Heart left ventricle (tissue), 16 donors: ENCODE measurements around the gene SNAPIN. TPM values are rescaled to one million over a fixed set of nuclear protein-coding genes. Genes with fewer than 3 reads are reported as not detected.
"Not testable (repeated sequence)": the region's sequence is repeated elsewhere in the genome, so short reads cannot be mapped to it uniquely, and the experiment has no call there.

Source experiments
- ATAC-seq, 4 donors: fragments of 200-7000 bp; cut with Tn5 transposase; one replicate each; pipeline ENCODE4 v1.9.1; 2020 to 2022; ENCODE audit warnings: moderate library complexity in 4 of 4, mild to moderate bottlenecking in 3 of 4, moderate number of reproducible peaks in 1 of 4
- DNase-seq, 5 donors: peaks; one replicate each; pipeline ENCODE4 v3.0.0-alpha.2; 2020
- H3K27ac ChIP-seq, 12 donors: fragments of 200-600 bp; sonication (generic) in 4 of 12; one replicate each; pipeline versions ENCODE4 v1.5.0 to v1.8.0; 2016 to 2022; ENCODE audit warnings: mild to moderate bottlenecking in 2 of 12
- H3K27me3 ChIP-seq, 9 donors: fragments of 200-600 bp; sonication (generic) in 2 of 9; one replicate each; pipeline versions ENCODE4 v1.5.1 to v1.8.0; 2016 to 2022; ENCODE audit warnings: mild to moderate bottlenecking in 3 of 9
- H3K36me3 ChIP-seq, 9 donors: fragments of 200-600 bp; sonication (generic) in 2 of 9; one replicate each; pipeline versions ENCODE4 v1.5.0 to v1.8.0; 2018 to 2022; ENCODE audit warnings: mild to moderate bottlenecking in 2 of 9
- H3K4me1 ChIP-seq, 12 donors: fragments of 200-600 bp; sonication (generic) in 4 of 12; one replicate each; pipeline versions ENCODE4 v1.5.0 to v1.8.0; 2016 to 2022; ENCODE audit warnings: mild to moderate bottlenecking in 3 of 12
- H3K4me3 ChIP-seq, 12 donors: fragments of 200-600 bp; sonication (generic) in 4 of 12; one replicate each; pipeline versions ENCODE4 v1.5.0 to v1.8.0; 2017 to 2022; ENCODE audit warnings: mild to moderate bottlenecking in 9 of 12, moderate library complexity in 4 of 12
- H3K9me3 ChIP-seq, 12 donors: fragments of 200-600 bp; sonication (generic) in 4 of 12; one replicate each; pipeline versions ENCODE4 v1.5.0 to v1.8.0; 2016 to 2022; ENCODE audit warnings: mild to moderate bottlenecking in 1 of 12
- POLR2A ChIP-seq, 2 donors: fragments of 450-650 bp; IDR thresholded peaks; one replicate each; pipeline ENCODE4 v1.6.1; 2017; ENCODE audit warnings: antibody characterized with exemption in 2 of 2, mild to moderate bottlenecking in 2 of 2, moderate library complexity in 2 of 2
- WGBS, 4 donors: extraction: QIAGEN DNeasy Blood & Tissue Kit in 2 of 4; methylation state at CpG; one replicate each; pipeline versions ENCODE4 v1.1.5 to v1.1.7; 2013 to 2018; 5-methylcytosine and 5-hydroxymethylcytosine counted together
- intact Hi-C, 10 donors: fragments of 100-400 bp; cut with DNase I; formaldehyde crosslinking; loops; one replicate each; pipeline versions ENCODE4 v1.11.1 to v1.14.2; 2022
- polyA plus RNA-seq, 2 donors: library from polyadenylated mRNA; stranded (reverse); fragments of 200-250 nt; gene quantifications; one replicate each; pipeline ENCODE4 v1.2.3, GENCODE V29; 2013
- total RNA-seq, 9 donors: library from RNA; depleted of rRNA in 2 of 9; stranded (reverse); fragments of >200 nt in 2 of 9; fragmentation: NEBNext Ultra II Directional in 3 of 9; extraction: Animal tissue kit (Norgen Biotek cat#: 25700) in 3 of 9; gene quantifications; one replicate each; pipeline versions ENCODE4 v1.1.0 to v1.2.4, GENCODE V29; 2016 to 2023
- TF ChIP-seq, protein P1 (sequence below), 12 donors: fragments of 200-600 bp; sonication (generic) in 4 of 12; IDR thresholded peaks; one replicate each; pipeline versions ENCODE4 v1.5.0 to v1.8.0; 2018 to 2022; ENCODE audit warnings: antibody characterized with exemption in 12 of 12, mild to moderate bottlenecking in 5 of 12
- donor health status: ischemic (EF 13 %, LVEDD 7.1; RV severe dilation, severe dysfunction).
- donor health status: healthy with polysubstance abuse.
- donor health status: DM: no; HTN: yes; CAD: no.
- donor health status: DM: no; HTN: no; CAD: no.
- donor health status: ischemic (EF 25% LVEDD 6.9; RV normal size, moderate dysfunction).
- donor health status: ischemic (EF 25% LVEDD 5.7; RV mildly dilated, moderate dysfunction).
- donor health status: healthy.
- donor health status: DM: yes; HTN: yes; CAD: no.
- donor health status: ischemic (EF 35%, LVEDD 5.7; RV mildly dilated, moderate dysfunction).
- donor health status: nonischemic (EF 11% LVEDD 7.7; RV severe dilation, severe dysfunction).
- donor health status: DM: yes; HTN: yes; CAD: no.
- donor health status: PGD.
- donor health status: ischemic (EF 29% LVEDD 5.4; RV normal size, mild dysfunction).
- donor health status: nonischemic (EF 23%, LVEDD 6.1; RV moderate dilation, normal function).

SNAPIN gene
- total and polyA plus RNA-seq, 11 donors: 53.7 to 88.7 (median 67.9) TPM

GRCh38 chr1:153639280-153639679 lies 19.2 kb upstream of the SNAPIN start:
- WGBS, 4 donors: 55 to 64% (median 58%) methylated on average over 3 of the region's 3 CpGs
- peak overlapping the region in 10 of 12 donors; percentile 19 to 100 (median 99) for H3K27ac ChIP-seq

GRCh38 chr1:153640213-153640612 lies 18.3 kb upstream of the SNAPIN start:
- Histone ChIP-seq H3K27ac (peak overlapping the region in 9 of 12 donors; percentile 14 to 100 (median 99)), H3K4me1 (peaks cover 4 to 94% (median 67%) of the 10 kb centered on the region in 12 donors), H3K36me3 (peaks cover 0 to 96% (median 93%) of the 10 kb centered on the region in 9 donors)
- H3K4me3 ChIP-seq, intact Hi-C loops, ATAC-seq, H3K27me3 ChIP-seq, H3K9me3 ChIP-seq, DNase-seq: not testable (repeated sequence)
- WGBS, 4 donors: 90 to 95% (median 92%) methylated on average over 5 of the region's 5 CpGs

More at GRCh38 chr1:153639280-153639679, 19.2 kb upstream of the SNAPIN start:
- H3K36me3 ChIP-seq: peaks cover 0 to 88% (median 84%) of the 10 kb centered on the region in 9 donors
- H3K27me3 ChIP-seq: no peaks in the 10 kb centered on the region
- H3K4me1 ChIP-seq: peaks cover 4 to 92% (median 66%) of the 10 kb centered on the region in 12 donors
- DNase-seq: no peak
- ATAC-seq: peak; percentile 62 to 75 (median 72)
- H3K4me3 ChIP-seq: no peak overlapping the region
- TF ChIP-seq, protein P1, sequence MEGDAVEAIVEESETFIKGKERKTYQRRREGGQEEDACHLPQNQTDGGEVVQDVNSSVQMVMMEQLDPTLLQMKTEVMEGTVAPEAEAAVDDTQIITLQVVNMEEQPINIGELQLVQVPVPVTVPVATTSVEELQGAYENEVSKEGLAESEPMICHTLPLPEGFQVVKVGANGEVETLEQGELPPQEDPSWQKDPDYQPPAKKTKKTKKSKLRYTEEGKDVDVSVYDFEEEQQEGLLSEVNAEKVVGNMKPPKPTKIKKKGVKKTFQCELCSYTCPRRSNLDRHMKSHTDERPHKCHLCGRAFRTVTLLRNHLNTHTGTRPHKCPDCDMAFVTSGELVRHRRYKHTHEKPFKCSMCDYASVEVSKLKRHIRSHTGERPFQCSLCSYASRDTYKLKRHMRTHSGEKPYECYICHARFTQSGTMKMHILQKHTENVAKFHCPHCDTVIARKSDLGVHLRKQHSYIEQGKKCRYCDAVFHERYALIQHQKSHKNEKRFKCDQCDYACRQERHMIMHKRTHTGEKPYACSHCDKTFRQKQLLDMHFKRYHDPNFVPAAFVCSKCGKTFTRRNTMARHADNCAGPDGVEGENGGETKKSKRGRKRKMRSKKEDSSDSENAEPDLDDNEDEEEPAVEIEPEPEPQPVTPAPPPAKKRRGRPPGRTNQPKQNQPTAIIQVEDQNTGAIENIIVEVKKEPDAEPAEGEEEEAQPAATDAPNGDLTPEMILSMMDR (IDR thresholded peaks at IDR 0.05): no peak
- TF ChIP-seq POLR2A (IDR thresholded peaks at IDR 0.05): no peak
- intact Hi-C loops: no loop called here
- no peaks in the 10 kb centered on the region for H3K9me3 ChIP-seq

DNA sequence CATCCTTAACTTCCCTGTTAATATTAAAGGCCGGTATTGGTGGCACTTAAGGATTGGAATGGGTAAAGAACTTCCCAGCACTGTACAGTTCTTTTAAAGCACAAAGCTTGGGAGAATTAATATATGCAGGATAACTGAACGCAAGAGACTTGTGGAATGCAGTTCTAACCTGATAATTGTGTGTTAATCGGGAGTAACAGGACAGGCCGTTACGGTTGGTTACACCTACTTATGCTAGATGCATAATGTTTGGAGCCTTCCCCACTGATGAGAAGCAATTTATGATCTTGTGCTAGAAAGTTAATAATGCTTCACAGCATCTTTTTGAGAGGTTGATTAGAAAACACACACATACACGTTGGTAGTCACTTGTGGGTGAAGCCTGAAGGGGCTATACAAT lies 17.6 kb upstream of the SNAPIN start:
- no peak overlapping the region for H3K4me3 ChIP-seq
- DNase-seq: no peak
- ATAC-seq: no peak
- peak overlapping the region in 4 of 12 donors; percentile 18 to 99 (median 39) for H3K27ac ChIP-seq
- H3K27me3 ChIP-seq: no peaks in the 10 kb centered on the region
- WGBS, 4 donors: 45 to 55% (median 53%) methylated on average over 6 of the region's 6 CpGs
- peaks cover 0 to 100% (median 99%) of the 10 kb centered on the region in 9 donors for H3K36me3 ChIP-seq
- intact Hi-C loops: no loop called here
- H3K9me3 ChIP-seq: no peaks in the 10 kb centered on the region
- no peak for TF ChIP-seq POLR2A (IDR thresholded peaks at IDR 0.05)
- TF ChIP-seq, protein P1 (IDR thresholded peaks at IDR 0.05): no peak
- H3K4me1 ChIP-seq: peaks cover 4 to 87% (median 65%) of the 10 kb centered on the region in 12 donors

DNA sequence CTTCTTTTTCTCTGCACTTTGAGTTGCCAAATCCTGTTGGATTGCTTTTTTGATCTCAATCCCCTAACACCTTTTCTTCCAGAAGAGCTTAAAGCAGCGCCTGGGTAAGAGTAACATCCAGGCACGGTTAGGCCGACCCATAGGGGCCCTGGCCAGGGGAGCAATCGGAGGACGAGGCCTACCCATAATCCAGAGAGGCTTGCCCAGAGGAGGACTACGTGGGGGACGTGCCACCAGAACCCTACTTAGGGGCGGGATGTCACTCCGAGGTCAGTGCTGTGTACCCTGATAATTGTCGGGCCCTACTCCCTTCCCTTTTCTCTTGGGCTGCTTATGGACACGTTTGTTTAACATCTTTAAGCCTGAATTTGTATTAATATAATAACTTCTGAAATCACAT lies 16.3 kb upstream of the SNAPIN start:
- Histone ChIP-seq H3K27ac (peak overlapping the region in 4 of 12 donors; percentile 4 to 30 (median 21)), H3K4me1 (peaks cover 4 to 74% (median 57%) of the 10 kb centered on the region in 12 donors), H3K4me3 (no peak overlapping the region), H3K27me3 (no peaks in the 10 kb centered on the region), H3K36me3 (peaks cover 0 to 100% (median 96%) of the 10 kb centered on the region in 9 donors), H3K9me3 (no peaks in the 10 kb centered on the region)
- DNase-seq: no peak
- TF ChIP-seq, protein P1 (IDR thresholded peaks at IDR 0.05): no peak
- TF ChIP-seq POLR2A (IDR thresholded peaks at IDR 0.05): no peak
- intact Hi-C loops: no loop called here
- 66 to 82% (median 79%) methylated on average over 11 of the region's 11 CpGs for WGBS, 4 donors
- peak in 1 of 4 donors; percentile 16 for ATAC-seq

- Histone ChIP-seq H3K9me3 (no peaks in the 10 kb centered on the region), H3K4me3 (no peak overlapping the region), H3K27ac (peak overlapping the region in 3 of 12 donors; percentile 6 to 11 (median 9)), H3K4me1 (peaks cover 4 to 68% (median 52%) of the 10 kb centered on the region in 12 donors), H3K36me3 (peaks cover 0 to 95% (median 87%) of the 10 kb centered on the region in 9 donors), H3K27me3 (no peaks in the 10 kb centered on the region)
- ATAC-seq: no peak
- TF ChIP-seq, protein P1 (IDR thresholded peaks at IDR 0.05): no peak
- no peak for TF ChIP-seq POLR2A (IDR thresholded peaks at IDR 0.05)
- DNase-seq: no peak
- intact Hi-C loops: no loop called here
- WGBS, 4 donors: 90 to 93% (median 91%) methylated on average over 11 of the region's 11 CpGs
Measured at GRCh38 chr1:153643100-153643499, 15.4 kb upstream of the SNAPIN start.
